NCI-H146 (cell line): Measurements from ENCODE around the gene NEURL1B.
A peak's percentile ranks its signal among the peaks of the same experiment; 100 is the strongest.
"Not testable (repeated sequence)": the region's sequence is repeated elsewhere in the genome, so short reads cannot be mapped to it uniquely, and the experiment has no call there.

ENCODE experiments used
- DNase-seq: peaks from one replicate; lab custom pipeline; 2025; lab: John Stamatoyannopoulos, UW

NEURL1B gene

DNA sequence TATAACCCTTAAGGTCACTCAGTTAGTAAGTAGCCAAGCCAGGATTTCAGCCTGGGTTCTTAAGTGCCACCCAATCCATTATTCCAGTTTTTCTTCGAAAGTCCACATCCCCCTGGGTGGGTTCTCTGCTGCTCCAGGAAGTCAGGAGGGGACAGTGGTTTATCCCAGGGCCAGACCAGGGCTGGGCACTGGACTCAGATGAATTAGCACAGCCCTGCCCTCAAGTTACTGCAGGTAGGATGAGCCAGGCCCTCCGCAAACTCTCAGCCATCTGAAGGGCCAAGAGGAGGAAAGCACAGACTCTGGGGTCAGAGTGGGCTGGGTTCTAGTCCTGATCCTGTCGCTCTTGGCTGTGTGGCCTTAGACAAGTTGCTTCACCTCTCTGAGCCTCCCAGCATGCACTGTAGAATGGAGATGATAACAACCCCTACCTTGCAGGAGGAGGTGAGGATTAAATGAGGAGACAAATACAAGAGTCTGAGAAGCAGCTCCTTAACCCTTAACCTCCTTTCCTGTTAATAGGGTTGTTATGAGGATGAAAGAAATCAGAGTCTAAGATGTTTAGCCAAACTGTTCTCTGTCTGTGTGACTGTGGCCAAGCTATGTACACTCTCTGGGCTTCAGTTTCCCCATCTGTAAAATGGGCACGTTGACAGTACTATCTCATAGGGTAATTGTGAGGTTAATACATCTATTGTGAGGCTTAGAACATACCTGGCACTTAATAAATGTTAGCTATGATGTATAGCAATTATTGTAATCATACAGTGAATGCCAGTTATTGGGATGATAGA lies 6.8 kb upstream of the NEURL1B start:
- no peak for DNase-seq

DNA sequence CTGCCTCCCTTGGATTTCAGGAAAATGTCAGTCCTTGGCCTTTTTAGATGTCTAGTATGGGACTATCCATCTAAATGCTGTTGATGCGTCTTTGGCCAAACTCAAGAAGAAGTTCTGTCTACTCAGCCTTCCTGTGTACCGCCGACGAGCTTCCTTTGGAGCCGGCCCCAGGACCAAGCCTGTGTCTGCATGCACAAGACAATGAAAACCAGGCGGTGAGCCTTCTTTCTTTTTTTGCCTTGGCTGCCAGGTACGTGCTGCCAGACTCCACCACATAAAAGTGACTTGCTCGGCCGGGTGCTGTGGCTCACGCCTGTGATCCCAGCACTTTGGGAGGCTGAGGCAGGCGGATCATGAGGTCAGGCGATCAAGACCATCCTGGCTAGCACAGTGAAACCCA lies 6.0 kb upstream of the NEURL1B start:
- no peak for DNase-seq

DNA sequence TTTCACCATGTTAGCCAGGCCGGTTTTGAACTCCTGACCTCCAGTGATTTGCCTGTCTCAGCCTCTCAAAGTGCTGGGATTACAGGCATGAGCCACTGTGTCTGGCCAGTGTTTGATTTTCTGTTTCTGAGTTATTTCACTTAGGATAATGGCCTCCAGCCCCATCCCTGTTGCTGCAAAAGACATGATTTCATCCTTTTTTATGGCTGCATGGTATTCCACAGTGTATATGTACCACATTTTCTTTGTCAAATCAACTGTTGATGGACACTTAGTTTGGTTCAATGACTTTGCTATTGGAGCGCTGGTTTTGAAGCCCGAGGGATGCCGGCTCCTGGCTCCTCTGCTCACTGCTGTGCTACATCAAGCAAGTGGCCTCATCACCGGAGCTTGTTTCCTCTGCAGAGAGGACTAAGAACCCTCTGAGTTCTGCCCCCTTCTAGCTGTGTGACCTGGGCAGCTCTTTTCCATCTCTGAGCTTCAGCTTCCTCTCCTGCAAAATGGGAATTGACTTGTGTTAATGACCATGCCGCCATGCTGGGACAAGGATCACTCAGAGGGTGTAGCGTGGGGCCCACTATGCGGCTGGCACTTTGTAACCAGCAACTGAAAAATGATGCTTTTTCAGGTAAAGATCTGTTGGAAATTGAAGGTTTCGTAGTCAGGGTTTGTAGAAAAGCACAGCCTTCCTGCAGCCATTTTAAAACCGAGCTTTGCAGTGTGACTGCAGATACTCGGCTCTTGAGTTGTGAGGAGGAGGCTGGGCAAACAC lies 4.6 kb upstream of the NEURL1B start:
- DNase-seq, result no peak

DNA sequence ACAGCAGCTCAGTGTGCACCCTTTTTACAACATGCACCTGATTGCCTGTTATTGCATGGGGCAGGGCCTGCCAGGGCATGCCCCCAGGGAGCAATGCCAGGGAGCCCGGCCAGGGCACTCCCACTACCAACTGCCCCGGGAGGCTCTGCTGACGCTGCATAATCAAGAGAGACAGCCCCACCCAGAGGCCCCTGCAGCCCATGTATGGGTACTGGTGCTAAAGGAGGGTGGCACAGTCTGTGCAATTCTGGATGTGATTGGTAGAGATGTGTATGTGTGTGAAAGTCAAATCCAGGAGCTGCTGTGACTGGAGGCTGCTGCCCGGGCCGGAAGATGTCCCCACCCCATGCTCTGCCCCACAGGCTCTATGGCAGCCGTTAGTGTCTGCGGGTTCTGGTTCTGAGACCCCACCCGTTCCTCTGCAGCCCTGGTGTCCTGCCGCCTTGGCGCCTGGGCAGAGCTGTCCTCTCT lies 3.9 kb upstream of the NEURL1B start:
- DNase-seq, result no peak

DNA sequence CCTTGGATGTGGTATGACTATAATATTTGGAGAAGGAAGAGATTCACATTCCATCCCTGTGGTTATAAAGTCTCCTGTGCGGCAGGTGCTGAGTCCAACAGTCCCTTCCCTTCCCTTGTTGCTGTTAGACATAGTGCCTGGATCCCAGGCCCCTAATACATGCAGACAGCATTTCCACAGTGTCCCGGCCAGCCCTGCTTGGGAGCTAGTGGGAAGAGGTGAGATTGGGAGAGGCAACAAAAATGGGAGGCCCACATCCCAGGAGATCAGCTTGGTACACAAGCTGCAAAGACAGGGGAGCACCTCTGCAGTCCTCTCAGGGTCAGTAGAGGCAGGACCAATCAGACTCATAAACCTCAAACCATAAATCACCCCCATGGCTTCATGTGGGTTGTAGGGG lies 3.3 kb upstream of the NEURL1B start:
- DNase-seq, result no peak

DNA sequence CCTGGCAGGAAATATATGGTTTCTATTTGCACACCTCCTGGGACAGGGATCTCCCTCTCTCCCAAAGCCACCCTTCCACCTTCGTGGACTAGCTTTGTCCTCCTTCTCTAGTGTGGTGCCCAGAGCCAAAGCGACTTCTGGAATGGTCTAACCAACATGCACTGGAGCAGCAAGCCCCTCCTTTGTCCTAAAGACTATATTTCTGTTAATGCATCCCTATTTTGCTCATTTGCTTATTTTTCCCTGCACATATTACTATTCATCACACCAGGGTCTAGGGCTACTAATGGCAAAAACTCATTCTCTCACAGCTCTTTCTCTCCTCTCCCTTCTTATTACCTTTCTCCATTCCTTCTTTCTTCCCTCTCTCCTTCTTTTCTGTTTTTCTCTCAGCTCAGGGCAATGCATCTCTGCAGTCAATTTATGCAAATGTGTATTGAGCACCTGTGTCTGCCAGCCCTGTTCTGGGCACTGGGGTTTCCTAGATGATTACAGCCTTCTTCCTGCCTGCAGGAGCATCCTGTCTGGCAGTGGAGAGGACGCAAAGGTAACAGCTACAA lies 2.8 kb upstream of the NEURL1B start:
- DNase-seq, result peak; percentile 16

DNA sequence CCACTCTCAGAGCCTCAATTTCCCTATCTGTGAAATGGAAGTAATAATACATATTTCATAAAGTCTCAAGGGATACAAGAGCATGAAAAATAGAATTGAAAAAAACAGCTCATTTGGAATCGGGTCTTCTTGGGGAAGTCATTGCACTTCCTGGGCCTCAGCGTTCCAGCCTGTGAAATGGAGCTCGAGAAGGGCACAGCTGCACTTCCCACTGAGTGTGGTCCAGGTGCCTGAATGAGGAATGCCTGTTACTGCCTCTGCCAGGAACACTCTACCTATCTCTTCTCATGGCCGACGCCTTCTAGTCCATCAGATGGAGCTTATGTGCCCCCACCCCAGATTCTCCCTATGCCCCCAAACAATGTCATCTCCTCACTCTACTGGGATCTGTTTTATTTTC lies 924 bp upstream of the NEURL1B start:
- no peak for DNase-seq

DNA sequence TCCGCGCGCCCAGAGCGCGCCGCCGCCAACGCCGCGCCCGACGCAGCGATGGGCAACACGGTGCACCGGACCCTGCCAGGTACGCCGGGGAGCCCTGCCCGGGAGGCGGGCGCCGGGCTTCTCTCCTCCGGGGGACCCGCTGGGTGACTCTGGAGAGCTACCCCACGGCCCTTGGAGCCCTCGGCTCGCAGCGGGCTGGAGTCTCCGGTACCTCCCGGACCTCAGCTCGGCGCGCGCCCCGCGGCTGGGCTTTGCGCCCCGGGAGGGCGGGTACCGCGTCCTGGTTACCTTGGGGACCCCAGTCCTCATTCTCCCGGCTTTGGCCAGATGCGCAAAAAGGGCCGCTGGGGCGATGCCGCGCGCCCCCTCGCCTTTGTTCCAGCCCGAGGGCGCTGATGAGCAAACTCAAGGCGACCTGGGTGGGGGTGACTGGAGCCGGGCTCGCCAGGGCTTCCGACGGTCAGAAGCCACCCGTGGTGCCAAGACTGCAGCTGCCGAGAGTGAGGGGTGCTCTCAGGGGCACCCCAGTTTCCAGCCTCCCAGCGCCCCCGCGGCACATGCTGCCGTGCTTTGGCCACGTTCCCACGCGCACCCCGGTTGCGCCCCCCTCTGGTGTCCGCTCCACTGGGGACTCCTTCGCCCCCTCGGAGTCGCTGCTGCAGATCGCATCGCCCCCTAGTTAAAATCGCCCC lies 442 bp downstream of the NEURL1B start:
- peak; percentile 52 for DNase-seq

DNA sequence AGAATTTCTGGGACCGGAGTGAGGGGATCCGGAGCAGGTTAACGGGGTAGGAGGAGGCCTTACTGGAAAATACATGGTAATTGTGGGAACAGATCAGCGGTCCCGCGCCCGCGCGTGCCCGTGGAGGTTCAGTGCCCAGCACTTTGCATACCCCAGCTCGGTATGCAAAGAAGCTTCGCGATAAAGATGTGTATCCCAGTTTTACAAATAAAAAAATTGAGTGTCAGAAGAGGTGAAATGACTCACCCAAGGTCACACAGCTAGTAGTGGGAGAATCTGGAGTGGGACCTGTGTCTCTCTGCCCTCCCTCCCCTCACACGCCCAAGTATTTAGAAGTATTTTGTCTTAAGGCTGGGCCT lies 967 bp downstream of the NEURL1B start:
- DNase-seq, result no peak

DNA sequence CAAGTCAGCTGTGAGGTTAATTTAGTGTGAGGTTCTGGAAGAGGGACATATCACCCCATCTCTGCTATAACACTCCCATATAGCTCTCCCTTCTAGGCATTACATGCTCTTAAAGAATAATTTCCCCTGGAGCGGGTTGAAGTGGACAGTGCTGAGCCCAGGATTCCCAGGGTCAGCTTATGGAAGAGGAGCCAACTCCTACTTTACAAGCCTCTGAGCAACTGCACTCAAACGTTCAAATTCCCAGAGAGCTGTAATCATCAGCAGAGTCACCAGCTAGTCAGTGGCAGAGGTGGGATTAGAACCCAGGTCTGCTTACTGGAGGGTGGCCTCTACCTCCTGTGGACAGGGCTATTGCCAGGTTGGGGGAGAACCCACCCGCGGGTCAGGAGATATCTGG lies 1.4 kb downstream of the NEURL1B start:
- no peak for DNase-seq

DNA sequence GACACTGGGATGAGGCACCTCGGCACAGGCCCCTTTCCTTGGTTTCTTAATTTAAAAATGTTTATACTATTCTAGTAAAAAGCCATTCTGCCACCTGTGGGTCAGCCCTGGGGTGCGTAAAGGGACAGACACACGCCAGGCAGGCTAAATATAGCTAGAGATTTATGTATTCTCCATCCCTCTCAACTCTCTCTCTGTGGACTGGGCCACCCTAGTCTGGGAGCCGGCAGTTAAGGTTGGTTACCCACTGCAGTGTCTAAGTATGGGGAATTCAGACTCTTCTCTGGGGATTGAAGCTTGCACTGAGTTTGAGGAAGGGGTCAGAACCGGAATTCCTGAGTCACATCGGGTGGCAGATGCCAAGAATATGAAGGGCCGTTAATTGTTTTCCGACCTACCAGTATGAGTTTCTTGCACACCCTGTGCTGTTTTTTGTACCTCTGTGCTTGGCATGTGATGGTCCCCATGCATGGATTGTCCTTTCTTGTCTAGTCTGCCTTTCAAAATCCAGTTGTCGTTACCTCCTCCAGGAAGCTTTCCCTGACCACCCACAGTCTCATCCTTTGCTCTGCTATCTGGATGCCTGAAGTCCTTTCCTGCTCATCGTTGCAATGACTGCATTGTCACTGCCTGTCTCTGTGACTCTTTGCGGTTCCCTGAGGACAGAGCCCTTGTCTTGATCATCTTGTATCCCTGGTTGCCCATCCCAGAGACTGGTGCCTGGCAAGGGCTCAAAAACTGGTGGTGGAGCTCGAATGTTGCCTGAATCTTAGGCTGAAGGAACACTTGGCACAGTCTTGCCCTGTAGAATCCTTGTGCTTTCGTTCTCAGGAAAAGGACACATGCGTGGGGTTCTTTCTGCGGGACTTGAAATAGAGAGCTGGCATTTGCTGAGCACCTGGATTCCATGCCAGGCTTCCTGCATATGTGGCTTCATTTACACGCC lies 2.1 kb downstream of the NEURL1B start:
- DNase-seq, result no peak

DNA sequence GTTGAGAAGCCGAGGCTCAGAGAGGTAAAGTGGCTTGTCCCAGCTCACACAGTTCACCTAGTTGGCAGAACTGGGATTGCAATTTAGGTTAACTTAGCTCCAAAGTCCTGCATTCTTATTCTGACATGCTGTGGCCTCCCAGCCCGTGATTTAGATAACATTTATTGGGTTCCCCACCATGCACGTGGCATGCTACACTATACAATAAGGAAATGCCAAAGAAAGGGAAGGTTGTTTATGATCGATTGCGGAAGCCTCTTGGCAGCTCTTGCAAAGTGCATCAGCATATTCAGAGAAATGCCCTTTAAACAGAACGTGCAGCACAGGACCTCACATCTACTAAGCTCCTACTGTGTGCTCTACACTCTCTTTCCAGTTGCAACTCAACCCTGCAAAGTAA lies 3.2 kb downstream of the NEURL1B start:
- DNase-seq, result no peak

DNA sequence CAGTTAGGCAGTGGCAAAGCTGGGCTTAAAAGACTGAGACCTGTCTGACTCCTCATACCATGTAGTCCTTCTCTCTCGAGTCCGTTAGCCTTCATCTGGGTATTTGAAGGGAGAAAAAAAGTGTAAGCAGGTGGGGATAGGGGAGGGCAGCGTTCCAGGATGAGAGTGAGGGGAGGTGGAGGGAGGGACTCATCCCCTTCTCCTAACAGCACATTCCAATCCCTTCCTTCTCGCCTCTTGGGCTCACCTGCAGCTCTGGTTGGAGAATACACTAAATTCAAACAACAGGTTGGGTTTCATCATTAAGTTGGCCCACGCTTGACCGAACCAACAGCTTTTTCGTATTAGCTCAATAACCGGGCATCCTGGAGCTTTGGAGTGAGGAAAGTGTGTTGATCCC lies 3.6 kb downstream of the NEURL1B start:
- DNase-seq, result no peak

DNA sequence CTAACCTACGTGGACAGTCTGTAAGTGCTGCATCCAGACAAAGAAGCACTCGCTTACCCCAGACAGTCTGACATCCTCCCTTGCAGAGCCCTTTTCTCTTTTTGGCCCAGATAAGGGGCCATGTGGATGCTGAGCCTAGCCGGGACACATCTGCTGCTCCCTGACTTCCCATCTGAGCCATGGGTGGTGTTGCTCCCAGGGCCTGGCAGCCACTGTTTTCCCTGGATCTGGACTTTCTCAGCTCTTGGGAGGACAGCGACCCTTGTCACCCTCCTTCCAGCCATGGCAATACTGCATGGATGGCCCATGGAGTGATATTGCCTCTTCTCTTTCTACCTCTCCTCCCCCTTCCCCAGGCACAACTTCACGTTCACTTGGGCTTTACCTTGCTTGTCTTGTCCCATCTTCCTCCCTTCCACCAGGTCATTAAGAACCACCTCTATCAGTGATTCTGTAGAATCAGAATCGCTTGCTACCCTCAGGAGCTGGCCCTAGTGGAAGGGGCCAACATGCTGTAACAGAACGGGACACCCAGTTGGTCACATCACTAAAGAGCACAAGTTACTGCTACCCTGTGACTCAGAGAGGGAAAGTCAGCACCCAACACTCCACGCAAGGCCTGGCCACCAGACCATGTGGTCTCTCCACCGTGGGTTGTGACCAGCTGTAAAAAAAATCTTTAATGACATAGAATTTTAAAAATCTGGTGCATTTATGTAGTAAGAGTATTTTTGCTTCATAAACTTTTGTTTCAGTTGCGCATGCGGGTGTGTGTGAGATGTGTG lies 4.4 kb downstream of the NEURL1B start:
- no peak for DNase-seq

DNA sequence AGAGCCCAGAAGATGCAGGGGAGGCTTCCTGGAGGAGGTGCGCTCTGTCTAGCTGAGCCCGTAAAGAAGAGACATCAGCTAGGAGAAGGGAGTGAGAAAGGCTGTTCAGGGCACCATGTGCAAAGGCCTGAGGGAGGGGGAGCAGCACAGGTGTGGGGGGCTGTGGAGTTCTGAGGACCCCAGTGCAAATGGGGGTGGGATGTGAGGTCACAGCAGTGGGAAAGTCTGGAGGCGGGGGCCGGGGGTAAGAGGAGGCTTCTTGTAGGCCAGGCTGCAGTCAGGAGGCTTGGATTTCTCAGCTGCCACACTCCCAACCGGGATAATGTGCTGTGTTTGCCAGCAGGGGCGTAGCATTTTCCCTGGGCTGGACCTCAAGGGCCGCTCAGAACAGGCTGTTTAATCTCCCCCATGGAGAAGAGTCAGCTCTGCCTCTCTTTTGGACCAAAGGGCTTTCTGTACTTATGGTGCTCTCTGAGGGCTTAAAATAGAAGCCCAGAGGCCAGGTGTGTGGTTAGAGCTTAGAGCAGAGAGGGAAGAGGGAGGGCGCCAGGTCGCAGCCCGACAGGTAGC lies 5.7 kb downstream of the NEURL1B start:
- peak; percentile 8 for DNase-seq

DNA sequence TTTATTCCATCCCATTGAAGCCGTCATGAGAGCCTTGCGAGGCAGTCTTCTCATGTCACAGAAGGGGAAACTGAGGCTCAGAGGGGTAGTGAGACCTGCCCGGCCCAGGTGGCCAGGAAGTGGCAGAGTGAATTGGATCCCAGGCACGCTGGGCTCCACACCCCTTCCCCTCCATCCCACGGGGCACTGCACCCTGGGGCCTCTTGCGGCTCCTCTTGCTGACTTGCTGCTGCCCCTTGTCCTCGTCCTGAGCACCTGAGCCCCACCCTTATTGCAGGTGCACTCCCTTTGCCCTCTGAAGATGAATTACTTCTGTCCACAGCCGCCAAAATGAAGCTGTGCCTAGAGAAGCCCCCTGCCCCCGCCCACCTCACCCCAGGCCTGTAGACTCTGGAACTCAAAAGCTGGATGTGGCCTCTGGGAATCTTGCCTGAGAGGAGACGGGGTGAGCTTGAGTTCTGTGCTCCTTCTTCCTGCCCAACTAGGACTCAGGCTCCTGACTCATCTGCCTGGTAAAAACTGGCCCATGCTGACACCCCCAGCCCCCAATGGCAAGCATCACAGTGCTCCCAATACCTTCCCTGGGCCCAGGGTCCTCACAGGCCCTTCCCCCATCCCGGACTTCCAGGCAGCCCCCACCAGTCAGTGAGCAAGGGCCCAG lies 6.4 kb downstream of the NEURL1B start:
- DNase-seq, result no peak

DNA sequence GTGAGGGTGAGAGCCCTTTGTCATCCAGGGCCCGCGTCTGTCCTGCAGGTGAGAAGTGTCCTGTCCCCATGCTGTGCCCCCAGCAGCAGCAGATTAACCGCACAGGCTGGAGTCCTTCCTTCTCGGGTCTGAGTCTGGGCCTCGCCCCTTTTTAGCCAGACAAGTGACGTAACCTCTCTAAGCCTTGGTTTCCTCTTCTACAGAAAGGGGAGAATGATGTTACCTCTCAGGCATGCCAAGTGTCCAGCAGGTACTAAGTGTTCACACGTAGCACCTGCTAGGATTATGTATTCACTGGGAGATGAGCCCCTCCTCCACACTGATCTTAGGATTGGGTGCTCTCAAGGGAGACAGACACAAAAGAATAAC lies 6.9 kb downstream of the NEURL1B start:
- DNase-seq, result no peak

DNA sequence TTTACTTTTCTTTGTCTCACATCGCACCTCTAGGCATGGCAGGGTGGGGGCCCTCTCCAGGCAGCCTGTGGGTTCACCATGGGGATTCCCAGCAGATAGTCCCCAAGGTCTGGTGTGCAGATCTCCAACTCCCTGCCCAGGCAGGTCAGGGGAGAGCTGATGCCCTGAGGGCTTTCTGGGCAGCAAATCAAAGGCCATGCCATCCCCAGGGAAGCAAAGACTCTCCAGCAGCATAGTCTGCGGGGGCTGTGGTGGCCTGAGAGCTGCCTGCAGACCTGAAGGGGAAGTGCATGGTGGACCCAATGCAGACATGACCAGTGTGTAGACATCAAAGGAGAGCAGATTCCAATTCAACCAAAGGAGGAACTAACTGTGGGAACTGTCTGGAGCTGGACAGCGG lies 7.7 kb downstream of the NEURL1B start:
- no peak for DNase-seq

DNA sequence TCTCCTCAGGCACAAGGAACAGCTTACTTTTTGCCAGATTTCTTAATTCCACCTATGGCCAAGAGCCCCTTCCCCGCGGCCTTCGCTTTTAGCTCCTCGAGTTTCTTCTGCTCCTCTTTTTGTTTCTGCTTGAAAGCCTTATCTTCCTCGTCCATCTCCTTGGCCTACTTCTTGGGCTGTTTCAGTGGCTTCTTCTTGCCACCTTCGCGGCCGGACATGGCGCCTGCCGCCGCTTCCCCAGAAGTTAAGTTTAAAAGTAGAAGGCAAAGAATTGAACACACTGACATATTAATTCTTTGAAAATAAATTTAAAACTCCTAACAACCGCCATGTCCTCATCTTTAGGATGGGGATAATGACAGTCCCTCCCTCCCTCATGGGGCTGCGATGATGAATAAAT lies 15.4 kb downstream of the NEURL1B start:
- not testable (repeated sequence) for DNase-seq
